K562 (cell line): ENCODE results near the gene ADRB2. TPM values are rescaled to one million over a fixed set of nuclear protein-coding genes. Genes with fewer than 3 reads are reported as not detected.

Experiments
- CHD7 ChIP-seq: fragments of 200-600 bp; sonication (generic); IDR thresholded peaks from one replicate; pipeline ENCODE4 v1.6.1; 2012; ENCODE audit warnings: mild to moderate bottlenecking, low read depth, low read length, inconsistent platforms
- MEIS2 ChIP-seq: fragments of 450-650 bp; IDR thresholded peaks from 2 replicates; pipeline ENCODE4 v1.6.1; 2014; ENCODE audit warnings: mild to moderate bottlenecking; ENCODE audit not compliant: partially characterized antibody
- RCOR1 ChIP-seq, 2 experiments: IDR thresholded peaks; 2 replicates each; pipeline ENCODE4 v1.6.1; 2012; ENCODE audit warnings: low read depth in 2 of 2, low read length in 2 of 2, borderline replicate concordance in 1 of 2, improper control_type of control experiment in 1 of 2
- polyA plus RNA-seq, 8 experiments: library from polyadenylated mRNA; depleted of rRNA in 4 of 8; stranded (reverse) in 5 of 8; unstranded in 3 of 8; fragments of >200 nt; fragmentation: Nextera tagmentation in 2 of 8; fragmentation: Illumina TruSeq in 1 of 8; extraction: Ambion mirVana in 2 of 8; extraction: Trizol in 1 of 8; gene quantifications; 2 replicates each; pipeline versions ENCODE4 v1.2.1 to v1.2.3, GENCODE V29; 2011 to 2014; ENCODE audit warnings: inconsistent platforms in 1 of 8, missing spikeins in 1 of 8
- total RNA-seq, 7 experiments: library from RNA; depleted of rRNA in 6 of 7; stranded (reverse); fragments of >200 nt in 6 of 7; fragmentation: Illumina TruSeq in 2 of 7; extraction: Trizol in 2 of 7; gene quantifications; 2 replicates each; pipeline versions ENCODE4 v1.2.1 to v1.2.3, GENCODE V29; 2011 to 2021; ENCODE audit warnings: low replicate concordance in 1 of 7

Gene ADRB2
- total and polyA plus RNA-seq, 9 of the 15 experiments (the other 6 are each of a cell fraction or from before 2014, with no cell fraction given) = 0.01 to 0.18 (median 0.04) TPM; not detected in 2

- TF ChIP-seq CHD7 (no peak), MEIS2 (no peak), RCOR1 (IDR thresholded peaks at IDR 0.05; ENCODE audit: borderline replicate concordance in 1 of 2, low read depth in 2 of 2, low read length in 2 of 2) (no peak)
These were observed 47.5 kb upstream of the ADRB2 start (continued) for GRCh38 chr5:148778882-148779281.
